Endodermal cell (in vitro differentiated cells): ENCODE data around the gene ZMIZ1. TPM values are rescaled to one million over a fixed set of nuclear protein-coding genes. Genes with fewer than 3 reads are reported as not detected.
"Not testable (repeated sequence)": the region's sequence is repeated elsewhere in the genome, so short reads cannot be mapped to it uniquely, and the experiment has no call there.

Experiments
- DNase-seq: peaks from one replicate; pipeline ENCODE4 v3.0.0-alpha.2; 2017
- H3K27ac ChIP-seq: 2 replicates; pipeline ENCODE4 v1.5.1; 2013; ENCODE audit warnings: mild to moderate bottlenecking, low read depth, low read length, moderate library complexity
- H3K27me3 ChIP-seq: 2 replicates; pipeline ENCODE4 v1.6.1; 2013; ENCODE audit warnings: mild to moderate bottlenecking, low read length, moderate library complexity; ENCODE audit not compliant: insufficient read depth, control insufficient read depth, poor library complexity, severe bottlenecking
- H3K36me3 ChIP-seq: 2 replicates; pipeline ENCODE4 v1.7.0; 2013; ENCODE audit warnings: mild to moderate bottlenecking, low read length, moderate library complexity; ENCODE audit not compliant: control insufficient read depth, insufficient read depth
- H3K4me1 ChIP-seq: one replicate; pipeline ENCODE4 v1.7.0; 2013; ENCODE audit warnings: low read length; ENCODE audit not compliant: control insufficient read depth, insufficient read depth
- H3K4me3 ChIP-seq: 2 replicates; pipeline ENCODE4 v1.5.1; 2013; ENCODE audit warnings: mild to moderate bottlenecking, low read length, moderate library complexity
- H3K9ac ChIP-seq: 2 replicates; pipeline ENCODE4 v1.6.1; 2013; ENCODE audit warnings: mild to moderate bottlenecking, low read length, moderate library complexity; ENCODE audit not compliant: poor library complexity, severe bottlenecking; ENCODE audit errors: extremely low read depth
- H3K9me3 ChIP-seq: 2 replicates; pipeline ENCODE4 v1.6.1; 2013; ENCODE audit warnings: mild to moderate bottlenecking, low read length, moderate library complexity; ENCODE audit not compliant: control insufficient read depth
- H3K27ac Mint-ChIP-seq: 2 replicates; pipeline ENCODE4 v1.8.0; 2020; ENCODE audit warnings: mixed read lengths
- H3K27me3 Mint-ChIP-seq: 2 replicates; pipeline ENCODE4 v1.8.0; 2021; ENCODE audit warnings: mild to moderate bottlenecking, mixed read lengths; ENCODE audit not compliant: insufficient read depth
- H3K36me3 Mint-ChIP-seq: 2 replicates; pipeline ENCODE4 v1.8.0; 2020; ENCODE audit warnings: low read depth, mixed read lengths
- H3K4me1 Mint-ChIP-seq: 2 replicates; pipeline ENCODE4 v1.8.0; 2020; ENCODE audit warnings: mixed read lengths
- H3K4me3 Mint-ChIP-seq: 2 replicates; pipeline ENCODE4 v1.8.0; 2020; ENCODE audit warnings: mild to moderate bottlenecking, moderate library complexity, mixed read lengths
- H3K9me3 Mint-ChIP-seq: 2 replicates; pipeline ENCODE4 v1.8.0; 2020; ENCODE audit warnings: mild to moderate bottlenecking, mixed read lengths
- WGBS, 2 experiments: methylation state at CpG; one replicate each; pipeline versions ENCODE4 v1.1.5 to v1.1.7; 2013; ENCODE audit warnings: missing lambda C conversion rate in 2 of 2, mixed read lengths in 1 of 2; ENCODE audit not compliant: insufficient coverage in 1 of 2, insufficient read length in 1 of 2; 5-methylcytosine and 5-hydroxymethylcytosine counted together
- total RNA-seq, 2 donors: library from RNA; stranded (reverse); fragmentation: NEBNext Ultra II Directional in 1 of 2; extraction: Animal tissue kit (Norgen Biotek cat#: 25700) in 1 of 2; gene quantifications; 2 replicates in 1 of 2; 3 replicates in 1 of 2; pipeline ENCODE4 v1.2.1, GENCODE V29; 2021
- TF ChIP-seq, protein P1 (sequence below): fragments of 200-600 bp; sonication (generic); conservative IDR thresholded peaks from 2 replicates; pipeline ENCODE4 v1.5.0; 2021; ENCODE audit warnings: antibody characterized with exemption, mild to moderate bottlenecking

The ZMIZ1 gene
- total RNA-seq, 2 donors from 2014 or later = 65.3 to 67.5 TPM

- H3K27ac ChIP-seq = no peak overlapping the region
- TF ChIP-seq, protein P1, sequence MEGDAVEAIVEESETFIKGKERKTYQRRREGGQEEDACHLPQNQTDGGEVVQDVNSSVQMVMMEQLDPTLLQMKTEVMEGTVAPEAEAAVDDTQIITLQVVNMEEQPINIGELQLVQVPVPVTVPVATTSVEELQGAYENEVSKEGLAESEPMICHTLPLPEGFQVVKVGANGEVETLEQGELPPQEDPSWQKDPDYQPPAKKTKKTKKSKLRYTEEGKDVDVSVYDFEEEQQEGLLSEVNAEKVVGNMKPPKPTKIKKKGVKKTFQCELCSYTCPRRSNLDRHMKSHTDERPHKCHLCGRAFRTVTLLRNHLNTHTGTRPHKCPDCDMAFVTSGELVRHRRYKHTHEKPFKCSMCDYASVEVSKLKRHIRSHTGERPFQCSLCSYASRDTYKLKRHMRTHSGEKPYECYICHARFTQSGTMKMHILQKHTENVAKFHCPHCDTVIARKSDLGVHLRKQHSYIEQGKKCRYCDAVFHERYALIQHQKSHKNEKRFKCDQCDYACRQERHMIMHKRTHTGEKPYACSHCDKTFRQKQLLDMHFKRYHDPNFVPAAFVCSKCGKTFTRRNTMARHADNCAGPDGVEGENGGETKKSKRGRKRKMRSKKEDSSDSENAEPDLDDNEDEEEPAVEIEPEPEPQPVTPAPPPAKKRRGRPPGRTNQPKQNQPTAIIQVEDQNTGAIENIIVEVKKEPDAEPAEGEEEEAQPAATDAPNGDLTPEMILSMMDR = no peak
- H3K36me3 Mint-ChIP-seq = peaks cover 3% of the 10 kb centered on the region
- no peak overlapping the region for H3K4me3 ChIP-seq
- peaks cover 8% of the 10 kb centered on the region for H3K9me3 Mint-ChIP-seq
- H3K4me1 Mint-ChIP-seq = no peaks in the 10 kb centered on the region
- peaks cover 5% of the 10 kb centered on the region for H3K27me3 ChIP-seq
- no peak overlapping the region for H3K4me3 Mint-ChIP-seq
- no peaks in the 10 kb centered on the region for H3K4me1 ChIP-seq
- H3K36me3 ChIP-seq = no peaks in the 10 kb centered on the region
- H3K9me3 ChIP-seq = no peaks in the 10 kb centered on the region
- peaks cover 3% of the 10 kb centered on the region for H3K27me3 Mint-ChIP-seq
- H3K9ac ChIP-seq = no peak overlapping the region
- WGBS, 2 experiments = 93 to 97% methylated on average over 9 of the region's 9 CpGs
- no peak for DNase-seq
- H3K27ac Mint-ChIP-seq = no peak overlapping the region
Observed at GRCh38 chr10:79329529-79329928, 260.8 kb downstream of the ZMIZ1 start.

GRCh38 chr10:79331226-79331625, 262.5 kb downstream of the ZMIZ1 start:
- H3K36me3 ChIP-seq = no peaks in the 10 kb centered on the region
- TF ChIP-seq, protein P1 = no peak
- Mint-ChIP-seq H3K9me3 (peaks cover 8% of the 10 kb centered on the region), H3K27ac (no peak overlapping the region), H3K4me3 (no peak overlapping the region), H3K4me1 (peaks cover 7% of the 10 kb centered on the region), H3K27me3 (peaks cover 3% of the 10 kb centered on the region), H3K36me3 (peaks cover 3% of the 10 kb centered on the region)
- no peaks in the 10 kb centered on the region for H3K4me1 ChIP-seq
- no peak overlapping the region for H3K27ac ChIP-seq
- DNase-seq = no peak
- H3K9me3 ChIP-seq = no peaks in the 10 kb centered on the region
- WGBS, 2 experiments = 90 to 95% methylated on average over 4 to 5 of the region's 5 CpGs
- peaks cover 5% of the 10 kb centered on the region for H3K27me3 ChIP-seq
- no peak overlapping the region for H3K9ac ChIP-seq
- H3K4me3 ChIP-seq = no peak overlapping the region

DNA sequence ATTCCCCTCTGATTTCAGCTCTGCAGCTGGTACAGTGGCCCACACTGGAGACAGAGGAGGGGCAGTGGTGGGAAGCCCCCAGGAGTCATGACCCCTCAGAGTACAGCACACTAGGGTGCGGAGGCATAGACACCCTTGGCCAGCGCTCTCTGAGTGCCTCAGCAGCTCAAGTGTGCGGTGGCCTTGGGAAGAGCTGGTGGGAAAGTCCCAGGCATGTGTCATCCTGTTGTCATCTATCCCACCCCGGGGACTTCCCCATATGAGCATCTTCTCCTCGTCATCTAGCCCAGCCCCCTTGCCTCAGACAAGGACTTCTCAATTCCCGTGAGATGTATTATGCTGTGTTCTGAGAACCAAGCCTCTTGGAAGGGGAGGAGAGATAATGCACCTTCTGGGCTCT, 262.9 kb downstream of the ZMIZ1 start:
- Mint-ChIP-seq H3K4me1 (peaks cover 12% of the 10 kb centered on the region), H3K4me3 (no peak overlapping the region), H3K27ac (no peak overlapping the region), H3K27me3 (peaks cover 3% of the 10 kb centered on the region), H3K9me3 (peaks cover 8% of the 10 kb centered on the region), H3K36me3 (peaks cover 3% of the 10 kb centered on the region)
- peaks cover 3% of the 10 kb centered on the region for H3K4me1 ChIP-seq
- no peak for DNase-seq
- H3K4me3 ChIP-seq = no peak overlapping the region
- H3K9ac ChIP-seq = no peak overlapping the region
- WGBS, 2 experiments = 92 to 93% methylated on average over 2 to 6 of the region's 6 CpGs
- H3K27ac ChIP-seq = no peak overlapping the region
- no peaks in the 10 kb centered on the region for H3K9me3 ChIP-seq
- H3K36me3 ChIP-seq = no peaks in the 10 kb centered on the region
- H3K27me3 ChIP-seq = peaks cover 5% of the 10 kb centered on the region
- TF ChIP-seq, protein P1 = no peak

DNA sequence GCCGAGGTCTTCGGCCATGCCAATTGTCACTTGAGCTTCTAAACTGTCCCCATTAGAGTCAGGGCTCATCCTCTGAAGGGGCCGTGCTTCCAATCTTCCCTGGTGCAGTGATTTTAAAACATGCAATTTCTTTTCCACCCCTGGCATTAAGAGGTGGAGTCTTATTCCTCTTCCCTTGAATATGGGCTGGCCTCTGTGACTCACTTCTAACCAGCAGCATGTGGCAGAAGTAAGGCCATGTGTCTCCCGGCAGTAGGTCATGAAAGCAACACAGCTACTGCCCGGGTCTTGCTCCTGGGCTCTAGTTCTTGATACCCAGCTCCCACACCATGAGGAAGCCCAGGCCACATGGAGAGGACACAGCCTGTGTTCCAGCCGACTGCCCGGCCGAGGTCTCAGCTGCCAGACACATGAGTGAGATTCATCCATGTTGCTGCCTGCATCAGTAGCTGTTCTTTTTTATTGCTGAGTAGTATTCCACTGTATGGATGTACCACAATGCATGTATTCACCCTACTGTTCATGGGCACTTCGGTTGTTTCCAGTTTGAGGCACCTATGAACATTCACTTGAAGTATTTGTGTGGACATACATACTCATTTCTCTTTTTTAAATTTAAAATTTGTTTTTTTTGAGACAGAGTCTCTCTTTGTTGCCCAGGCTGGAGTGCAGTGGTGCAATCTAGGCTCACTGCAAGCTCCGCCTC, 264.0 kb downstream of the ZMIZ1 start:
- WGBS, 2 experiments = 89 to 100% methylated on average over 1 to 2 of the region's 10 CpGs
- DNase-seq, H3K9me3 ChIP-seq, H3K9ac ChIP-seq, H3K27ac Mint-ChIP-seq, H3K4me1 ChIP-seq, H3K4me3 ChIP-seq, H3K36me3 Mint-ChIP-seq, H3K4me3 Mint-ChIP-seq, H3K27me3 Mint-ChIP-seq, H3K36me3 ChIP-seq, H3K27ac ChIP-seq, H3K27me3 ChIP-seq: not testable (repeated sequence)
- Mint-ChIP-seq H3K9me3 (peaks cover 10% of the 10 kb centered on the region), H3K4me1 (peaks cover 17% of the 10 kb centered on the region)
